HG03558 (cell line): ENCODE results near the gene MYO10.

Source experiments
- ATAC-seq: cut with Tn5 transposase; IDR thresholded peaks from one replicate; pipeline ENCODE4 v1.9.1; 2021; ENCODE audit warnings: moderate number of reproducible peaks; ENCODE audit not compliant: unreplicated experiment; ENCODE audit errors: extremely low read depth

MYO10 gene

GRCh38 chr5:16866795-16867576 is 69.1 kb downstream of the MYO10 start:
- ATAC-seq = no peak

- no peak for ATAC-seq
These were observed 69.8 kb downstream of the MYO10 start for GRCh38 chr5:16866273-16866672.

GRCh38 chr5:16865151-16865550 is 70.9 kb downstream of the MYO10 start:
- no peak for ATAC-seq

GRCh38 chr5:16864631-16865131 is 71.4 kb downstream of the MYO10 start:
- ATAC-seq = no peak

- ATAC-seq = no peak
These were observed 72.6 kb downstream of the MYO10 start for GRCh38 chr5:16863469-16863946.

GRCh38 chr5:16862777-16863176 is 73.3 kb downstream of the MYO10 start:
- ATAC-seq = no peak

GRCh38 chr5:16859346-16859745 is 76.7 kb downstream of the MYO10 start:
- ATAC-seq = no peak

GRCh38 chr5:16858151-16858550 is 77.9 kb downstream of the MYO10 start:
- ATAC-seq = no peak

GRCh38 chr5:16857635-16858034 is 78.5 kb downstream of the MYO10 start:
- ATAC-seq = no peak

- ATAC-seq = no peak
These were observed 79.6 kb downstream of the MYO10 start for GRCh38 chr5:16856531-16856930.

GRCh38 chr5:16855898-16856297 is 80.2 kb downstream of the MYO10 start:
- no peak for ATAC-seq

- no peak for ATAC-seq
These were observed 80.6 kb downstream of the MYO10 start for GRCh38 chr5:16855485-16855884.

GRCh38 chr5:16854351-16854750 is 81.7 kb downstream of the MYO10 start:
- ATAC-seq = no peak

- no peak for ATAC-seq
These were observed 82.6 kb downstream of the MYO10 start for GRCh38 chr5:16853518-16853917.

GRCh38 chr5:16852251-16853005 is 83.7 kb downstream of the MYO10 start:
- no peak for ATAC-seq

GRCh38 chr5:16849775-16850174 is 86.3 kb downstream of the MYO10 start:
- no peak for ATAC-seq

GRCh38 chr5:16849181-16849580 is 86.9 kb downstream of the MYO10 start:
- no peak for ATAC-seq

- ATAC-seq = no peak
These were observed 91.1 kb downstream of the MYO10 start for GRCh38 chr5:16844952-16845351.

- ATAC-seq = no peak
These were observed 93.2 kb downstream of the MYO10 start for GRCh38 chr5:16842896-16843295.

- no peak for ATAC-seq
These were observed 94.7 kb downstream of the MYO10 start for GRCh38 chr5:16841416-16841815.

- no peak for ATAC-seq
These were observed 98.8 kb downstream of the MYO10 start for GRCh38 chr5:16837305-16837704.
